HG03066 (cell line): ENCODE results near the gene DNAH10.
"Not testable (repeated sequence)": the region's sequence is repeated elsewhere in the genome, so short reads cannot be mapped to it uniquely, and the experiment has no call there.

Source experiments
- ATAC-seq: cut with Tn5 transposase; IDR thresholded peaks from one replicate; pipeline ENCODE4 v1.9.1; 2021; ENCODE audit warnings: low read depth; ENCODE audit not compliant: unreplicated experiment

Gene DNAH10

DNA sequence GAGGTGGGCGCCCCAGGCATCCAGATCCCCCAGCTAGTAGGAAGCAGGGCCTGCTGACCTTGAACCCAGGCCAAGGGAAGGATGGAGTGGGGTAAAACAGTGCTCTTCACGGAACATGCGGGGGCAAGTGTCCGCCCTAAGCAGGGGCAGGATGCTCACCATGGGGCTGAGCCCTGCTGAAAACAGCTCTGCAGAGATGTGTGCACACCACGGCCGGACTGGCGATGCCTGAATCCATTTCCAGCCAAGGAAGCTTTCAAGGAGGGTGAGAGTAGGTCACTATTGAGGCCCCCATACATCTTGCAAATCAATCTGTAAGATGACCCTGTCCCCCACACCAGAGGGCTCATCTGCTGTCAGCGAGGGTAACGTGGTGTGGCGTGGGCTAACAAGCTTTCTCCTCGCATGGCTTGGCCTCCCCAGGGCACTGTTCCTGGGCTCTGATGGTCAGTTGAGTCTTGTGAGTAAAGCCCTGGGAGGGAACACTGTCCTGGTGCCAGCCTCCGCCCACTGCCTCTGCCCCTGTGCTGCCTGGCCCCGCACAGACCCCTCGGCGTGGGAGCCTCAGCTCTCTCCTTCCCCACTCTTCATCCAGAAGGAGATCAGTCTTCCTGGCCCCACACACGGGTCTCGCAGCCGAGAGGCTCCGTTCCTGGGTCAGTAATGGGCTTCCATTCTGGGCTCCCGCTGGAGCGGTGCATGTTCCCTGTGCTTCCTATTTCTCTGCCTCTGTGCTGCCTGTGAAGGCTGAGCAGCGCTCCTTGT lies 141.4 kb downstream of the DNAH10 start:
- ATAC-seq = no peak

DNA sequence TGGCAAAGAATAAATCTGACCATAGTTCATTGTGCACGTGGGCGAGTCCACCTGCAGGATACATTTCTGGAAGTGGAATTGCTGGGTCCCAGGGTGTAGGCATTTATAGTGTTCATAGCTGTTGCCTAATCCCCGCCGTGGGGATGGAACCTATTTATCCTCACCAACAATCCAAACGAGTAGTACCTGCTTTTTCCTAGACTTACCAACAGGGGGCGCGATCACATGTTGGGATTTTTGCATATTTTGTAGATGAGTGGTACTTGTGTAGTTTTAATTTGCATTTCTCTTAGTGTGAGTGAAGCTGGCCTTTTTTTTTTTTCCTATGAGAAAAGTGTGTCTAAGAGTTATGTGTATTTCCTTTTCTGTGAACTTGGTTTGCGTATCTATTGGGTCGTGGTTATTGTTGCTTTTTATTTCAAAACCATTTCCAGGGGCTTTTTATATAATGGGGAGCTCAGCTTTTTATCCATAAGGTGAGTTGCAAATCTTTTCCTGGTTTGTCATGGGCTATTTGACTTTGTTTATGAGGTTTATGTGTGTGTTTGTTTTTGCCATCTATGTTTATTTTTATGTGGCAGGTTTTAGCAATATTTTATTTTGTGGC lies 143.3 kb downstream of the DNAH10 start:
- no peak for ATAC-seq

DNA sequence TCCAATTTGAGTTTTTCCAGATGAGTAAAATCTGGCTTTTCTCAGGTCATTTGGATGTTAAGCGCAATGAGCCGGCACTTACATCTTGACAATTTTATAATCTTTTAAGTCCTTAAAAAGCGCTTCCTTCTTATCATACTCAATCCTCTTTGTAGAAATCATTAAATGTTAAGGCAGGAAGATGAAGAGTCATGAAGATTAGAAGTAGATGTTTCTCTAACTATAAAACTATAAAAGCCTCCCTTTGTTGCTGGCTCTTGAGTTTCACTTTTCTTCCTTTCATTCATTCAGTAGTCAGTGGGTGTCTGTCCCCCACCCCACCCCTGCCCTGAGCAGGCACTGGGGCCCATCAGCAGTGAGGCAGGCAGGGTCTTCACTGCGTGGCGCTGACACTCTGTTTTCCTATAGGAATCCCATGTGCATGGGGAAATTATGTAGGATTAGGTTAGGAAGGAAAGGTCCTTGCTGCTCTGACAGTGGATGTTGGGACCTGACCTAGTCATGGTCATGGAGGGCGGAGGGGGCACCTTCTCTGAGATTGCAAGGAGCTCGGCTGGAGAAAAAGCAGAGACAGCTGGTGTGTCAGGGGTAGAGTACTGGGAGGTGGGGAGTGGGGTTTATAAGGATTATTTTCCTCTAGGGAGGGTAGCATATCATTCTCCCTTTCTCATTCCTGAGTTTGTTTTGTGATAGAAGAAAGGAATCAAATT lies 144.8 kb downstream of the DNAH10 start:
- no peak for ATAC-seq

DNA sequence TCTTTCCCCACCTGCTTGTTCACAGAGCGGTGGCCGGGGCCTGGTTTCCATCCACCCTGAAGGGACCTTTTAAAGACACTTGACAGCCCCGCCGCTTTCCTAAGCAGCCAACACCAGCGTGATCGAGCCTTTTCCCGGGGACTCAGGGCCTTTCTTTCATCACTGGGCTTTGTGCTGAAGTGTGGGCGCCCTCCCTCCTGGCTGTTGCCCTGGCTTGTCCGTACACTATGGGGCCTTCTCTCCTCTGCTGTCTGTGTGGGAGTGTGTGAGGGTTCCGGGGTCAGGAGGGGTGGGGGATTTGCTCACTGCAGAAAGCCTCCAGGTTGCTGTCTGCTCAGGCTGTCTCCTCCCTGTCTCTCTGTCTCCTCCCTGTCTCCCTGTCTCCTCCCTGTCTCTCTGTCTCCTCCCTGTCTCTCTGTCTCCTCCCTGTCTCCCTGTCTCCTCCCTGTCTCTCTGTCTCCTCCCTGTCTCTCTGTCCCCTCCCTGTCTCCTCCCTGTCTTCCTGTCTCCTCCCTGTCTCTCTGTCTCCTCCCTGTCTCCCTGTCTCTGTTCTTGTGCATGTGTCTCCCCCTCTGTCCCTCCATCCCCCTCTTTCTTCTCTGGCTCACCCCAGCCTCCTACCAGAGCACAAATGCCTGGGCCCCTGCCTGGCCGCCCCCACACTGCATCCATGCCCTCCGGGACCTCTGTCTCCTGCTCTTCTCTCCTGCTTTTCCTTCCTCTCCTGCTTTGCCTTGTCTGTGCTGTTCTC lies 145.8 kb downstream of the DNAH10 start:
- no peak for ATAC-seq

DNA sequence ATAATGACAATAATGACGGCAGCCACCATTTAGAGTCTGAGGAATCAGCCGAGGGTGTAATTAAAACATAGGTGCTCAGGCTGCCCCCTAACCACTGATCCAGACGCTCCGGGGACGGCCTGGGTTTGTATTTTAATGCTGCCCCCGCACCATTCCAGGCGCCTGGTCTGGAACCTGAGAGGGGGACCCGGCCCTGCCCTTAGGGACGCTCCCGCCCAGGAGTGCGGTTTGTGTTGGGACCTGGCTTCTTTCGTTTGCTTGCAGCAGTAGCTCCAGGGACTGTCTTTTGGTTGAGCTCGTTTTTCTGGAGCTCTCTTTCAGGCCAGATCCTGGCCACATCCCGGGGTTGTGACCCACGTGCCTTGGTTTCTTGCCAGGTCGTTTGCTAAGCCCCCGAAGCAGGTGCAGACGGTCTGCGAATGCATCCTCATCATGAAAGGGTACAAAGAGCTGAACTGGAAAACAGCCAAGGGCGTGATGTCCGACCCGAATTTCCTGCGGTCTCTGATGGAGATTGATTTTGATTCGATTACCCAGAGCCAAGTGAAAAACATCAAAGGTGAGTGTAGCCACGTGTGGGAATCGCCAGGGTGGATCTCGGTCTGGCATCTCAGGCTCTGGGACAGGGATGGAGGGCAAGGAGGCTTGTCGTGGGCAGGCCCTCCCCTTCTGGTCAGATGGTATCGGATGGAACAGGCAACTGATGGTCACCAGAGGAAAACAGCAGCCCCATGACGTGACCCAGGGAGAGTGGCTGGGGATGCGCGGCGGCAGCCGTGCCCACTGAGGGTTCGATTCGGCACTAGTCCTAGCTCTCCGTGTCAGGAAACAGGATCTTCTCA lies 147.0 kb downstream of the DNAH10 start:
- no peak for ATAC-seq

DNA sequence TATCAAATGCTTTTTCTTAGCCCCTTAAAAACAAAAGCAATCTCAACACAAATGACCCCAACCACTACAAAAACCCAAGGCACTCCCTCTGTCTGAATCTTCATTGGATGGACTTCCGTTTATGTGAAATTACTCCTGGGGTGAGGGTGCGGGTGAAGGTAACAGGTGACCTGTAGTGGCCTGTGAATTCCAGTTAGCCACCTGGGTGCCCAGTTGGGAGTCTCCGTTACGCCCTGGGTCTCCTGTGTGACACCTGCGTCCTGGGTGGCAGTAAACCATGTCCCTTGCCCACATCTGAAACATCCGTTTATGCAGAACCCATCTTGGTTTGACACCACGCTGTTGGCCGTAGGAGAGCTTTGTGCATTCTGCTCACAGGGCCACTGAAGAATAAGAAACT lies 148.0 kb downstream of the DNAH10 start:
- no peak for ATAC-seq

DNA sequence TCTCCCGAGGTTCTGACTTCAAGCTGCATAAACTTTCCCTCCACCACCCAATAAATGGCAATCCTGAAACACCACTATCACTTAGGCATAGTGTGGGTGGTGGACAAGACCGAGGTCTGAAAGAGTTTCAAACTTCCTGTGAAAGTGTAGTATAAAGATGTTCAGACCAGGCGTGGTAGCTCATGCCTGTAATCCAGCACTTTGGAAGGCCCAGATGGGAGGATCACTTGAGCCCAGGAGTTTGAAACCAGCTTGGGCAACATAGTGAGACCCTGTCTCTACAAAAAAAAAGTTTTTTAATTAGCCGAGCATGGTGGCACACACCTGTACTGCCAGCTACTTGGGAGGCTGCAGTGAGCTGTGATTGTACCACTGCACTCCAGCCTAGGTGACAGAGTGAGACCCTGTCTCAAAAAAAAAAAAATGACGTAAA lies 148.7 kb downstream of the DNAH10 start:
- ATAC-seq = no peak

DNA sequence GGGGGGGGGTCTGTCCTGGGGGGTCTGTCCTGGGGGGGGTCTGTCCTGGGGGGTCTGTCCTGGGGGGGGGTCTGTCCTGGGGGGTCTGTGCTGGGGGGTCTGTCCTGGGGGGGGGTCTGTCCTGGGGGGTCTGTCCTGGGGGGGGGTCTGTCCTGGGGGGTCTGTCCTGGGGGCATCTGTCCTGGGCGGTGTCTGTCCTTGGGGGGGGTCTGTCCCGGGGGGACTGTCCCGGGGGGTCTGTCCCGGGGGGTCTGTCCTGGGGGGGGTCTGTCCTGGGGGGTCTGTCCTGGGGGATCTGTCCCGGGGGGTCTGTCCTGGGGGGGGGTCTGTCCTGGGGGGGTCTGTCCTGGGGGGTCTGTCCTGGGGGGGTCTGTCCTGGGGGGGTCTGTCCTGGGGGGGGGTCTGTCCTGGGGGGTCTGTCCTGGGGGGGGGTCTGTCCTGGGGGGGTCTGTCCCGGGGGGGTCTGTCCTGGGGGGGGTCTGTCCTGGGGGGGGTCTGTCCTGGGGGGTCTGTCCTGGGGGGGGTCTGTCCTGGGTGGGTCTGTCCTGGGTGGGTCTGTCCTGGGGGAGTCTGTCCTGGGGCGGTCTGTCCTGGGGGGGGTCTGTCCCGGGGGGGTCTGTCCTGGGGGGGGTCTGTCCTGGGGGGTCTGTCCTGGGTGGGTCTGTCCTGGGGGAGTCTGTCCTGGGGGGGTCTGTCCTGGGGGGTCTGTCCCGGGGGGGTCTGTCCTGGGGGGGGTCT lies 149.7 kb downstream of the DNAH10 start:
- ATAC-seq = not testable (repeated sequence)

DNA sequence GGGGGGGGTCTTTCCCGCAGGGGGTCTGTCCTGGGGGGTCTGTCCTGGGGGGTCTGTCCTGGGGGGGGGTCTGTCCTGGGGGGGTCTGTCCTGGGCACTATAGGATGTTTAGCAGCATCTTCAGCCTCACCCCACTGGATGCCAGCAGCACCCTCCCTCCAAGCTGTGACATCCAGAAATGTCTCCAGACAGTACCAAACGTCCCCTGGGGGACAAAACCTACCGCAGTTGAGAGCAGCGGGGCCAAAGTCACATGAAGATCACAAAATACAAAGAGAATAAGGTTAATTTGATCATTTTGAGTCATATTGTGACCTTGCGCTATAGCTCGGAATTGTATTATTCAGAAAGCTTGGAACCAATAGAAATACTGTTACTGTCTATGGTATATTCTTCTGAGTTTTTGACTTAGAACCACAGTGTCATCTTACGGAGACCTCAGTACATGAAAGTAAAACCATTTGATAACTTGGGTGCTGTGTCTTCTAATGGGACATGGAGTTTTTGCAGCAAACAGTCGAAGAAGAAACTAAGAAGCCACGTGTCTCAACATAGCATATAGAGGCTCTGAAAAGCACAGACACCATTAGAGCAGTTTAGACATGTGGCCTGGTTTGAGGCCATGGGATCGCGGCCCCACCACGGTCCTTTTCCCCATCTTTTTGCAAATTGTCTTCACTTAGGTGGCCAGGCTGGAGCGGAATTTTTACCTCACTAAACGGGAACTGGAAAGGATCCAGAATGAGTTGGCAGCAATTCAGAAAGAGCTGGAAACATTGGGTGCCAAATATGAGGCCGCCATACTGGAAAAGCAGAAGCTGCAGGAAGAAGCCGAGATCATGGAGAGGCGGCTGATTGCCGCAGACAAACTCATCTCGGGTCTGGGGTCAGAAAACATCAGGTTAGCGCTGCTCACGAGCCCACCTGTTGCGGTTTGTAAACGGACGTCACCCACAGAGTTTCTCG lies 150.6 kb downstream of the DNAH10 start:
- no peak for ATAC-seq

DNA sequence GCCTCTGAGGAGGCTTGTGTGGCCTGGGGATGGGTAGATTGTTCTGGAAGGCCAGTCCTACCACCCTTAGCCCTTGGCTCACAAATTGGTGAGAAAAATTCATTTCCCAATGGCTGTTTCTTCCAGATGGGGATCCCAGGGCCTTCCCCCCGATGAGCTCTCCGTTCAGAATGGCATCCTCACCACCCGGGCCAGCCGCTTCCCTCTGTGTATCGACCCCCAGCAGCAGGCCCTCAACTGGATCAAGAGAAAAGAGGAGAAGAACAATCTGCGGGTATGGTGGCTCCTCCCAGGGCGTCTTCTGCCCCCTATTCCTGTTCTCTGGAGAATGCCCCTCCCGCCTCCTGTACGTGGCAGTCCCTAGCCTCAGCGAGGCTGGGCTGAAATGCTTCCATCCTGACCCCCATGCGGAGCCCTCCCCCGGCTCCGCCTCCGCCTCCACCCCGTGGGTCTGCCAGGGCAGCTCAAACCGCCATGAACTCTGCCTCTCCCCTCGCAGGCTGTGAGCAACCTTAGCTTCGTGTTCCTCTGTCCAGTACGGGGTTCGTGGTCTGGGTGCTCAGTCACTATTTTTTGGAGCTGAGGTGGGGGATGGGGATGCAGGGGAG lies 152.7 kb downstream of the DNAH10 start:
- ATAC-seq = no peak

DNA sequence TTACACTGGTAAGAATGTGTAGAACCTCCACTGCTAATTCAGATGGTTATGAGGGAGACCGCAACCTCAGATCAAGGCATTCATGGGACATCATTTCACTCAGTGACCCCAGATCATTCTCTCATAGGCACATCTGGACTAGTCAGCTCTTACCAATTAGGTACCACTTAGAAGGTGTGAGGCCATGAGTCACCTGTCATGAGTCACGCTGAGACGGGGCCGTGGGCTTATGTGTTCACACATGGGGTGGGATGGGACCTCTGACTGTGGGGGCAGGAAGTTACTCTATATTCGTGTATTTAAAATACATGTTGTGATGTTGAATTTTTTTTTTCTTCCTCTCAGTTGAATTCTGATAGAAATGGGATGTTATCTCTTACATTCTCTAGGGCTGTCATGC lies 154.6 kb downstream of the DNAH10 start:
- ATAC-seq = no peak

DNA sequence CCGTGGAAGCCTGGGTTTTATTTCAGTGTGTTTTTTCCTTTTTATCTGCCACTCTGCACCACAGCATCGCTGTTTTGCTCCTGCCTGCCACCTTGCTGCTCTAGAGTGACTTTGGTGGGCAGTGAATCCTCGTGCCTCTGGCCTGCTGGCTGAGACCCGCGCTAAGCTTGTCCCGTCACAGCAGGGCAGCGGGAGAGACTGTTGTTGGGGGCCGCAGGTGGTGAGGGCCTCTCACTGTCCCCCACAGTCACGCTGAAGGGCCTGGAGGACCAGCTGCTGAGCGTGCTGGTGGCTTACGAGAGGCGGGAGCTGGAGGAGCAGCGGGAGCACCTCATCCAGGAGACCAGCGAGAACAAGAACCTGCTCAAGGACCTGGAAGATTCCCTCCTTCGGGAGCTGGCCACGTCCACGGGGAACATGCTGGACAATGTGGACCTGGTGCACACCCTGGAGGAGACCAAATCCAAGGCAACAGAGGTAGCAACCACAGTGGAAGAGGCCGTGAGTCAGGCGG lies 155.3 kb downstream of the DNAH10 start:
- no peak for ATAC-seq

DNA sequence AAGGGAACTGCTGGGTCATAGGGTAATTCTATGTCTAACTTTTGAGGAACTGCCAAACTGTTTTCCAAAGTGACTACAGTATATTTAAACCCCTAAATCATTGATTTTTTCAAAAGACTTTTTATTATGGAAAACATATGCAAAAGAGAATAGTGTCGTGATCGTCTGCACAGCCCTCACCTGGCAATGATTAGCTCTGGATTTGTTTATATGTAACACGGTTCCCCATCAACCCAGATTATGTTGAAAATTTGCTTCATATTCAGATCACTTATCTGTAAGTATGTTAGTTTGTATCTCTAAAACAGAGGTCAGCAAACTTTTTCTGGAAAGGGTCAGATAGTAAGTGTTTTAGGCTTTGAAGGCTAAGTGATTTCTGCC lies 157.9 kb downstream of the DNAH10 start:
- no peak for ATAC-seq

DNA sequence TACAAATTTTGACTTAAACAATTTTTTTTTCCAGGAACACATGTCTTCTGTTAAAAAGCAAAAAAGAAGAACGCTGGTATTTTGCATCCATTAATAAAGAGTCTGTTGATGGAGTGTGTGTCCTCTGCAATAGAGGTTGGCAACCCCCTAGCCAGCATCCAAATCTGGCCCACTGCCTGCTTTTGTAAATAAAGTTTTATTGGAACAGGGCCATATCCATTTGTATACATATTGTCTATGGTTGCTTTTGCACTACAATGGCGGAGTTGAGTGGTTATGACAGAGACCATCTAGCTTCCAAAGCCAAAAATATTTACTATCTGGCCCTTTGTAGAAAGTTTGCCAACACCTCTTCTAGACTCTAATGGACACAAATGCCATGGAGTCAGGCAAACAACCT lies 160.9 kb downstream of the DNAH10 start:
- ATAC-seq = no peak

DNA sequence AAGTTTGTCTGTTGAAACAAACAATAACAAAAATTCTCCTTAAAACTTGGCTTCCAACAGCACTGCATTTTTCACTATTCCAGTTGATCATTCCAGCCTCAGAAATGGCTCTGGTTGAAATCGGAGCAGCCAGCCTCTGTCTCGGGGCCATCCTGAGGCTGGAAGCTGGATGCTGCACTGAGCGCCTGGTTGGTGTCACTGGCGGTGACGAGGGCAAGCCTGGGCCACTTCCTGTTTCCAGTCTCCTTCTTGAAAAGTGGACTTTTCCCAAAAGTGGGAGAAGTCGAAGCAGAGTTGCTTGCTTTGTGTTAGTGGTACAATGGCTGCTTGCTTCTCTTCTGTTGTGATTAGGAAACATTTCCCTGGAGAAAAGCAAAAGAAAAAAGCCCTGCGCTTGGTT lies 161.8 kb downstream of the DNAH10 start:
- ATAC-seq = no peak

DNA sequence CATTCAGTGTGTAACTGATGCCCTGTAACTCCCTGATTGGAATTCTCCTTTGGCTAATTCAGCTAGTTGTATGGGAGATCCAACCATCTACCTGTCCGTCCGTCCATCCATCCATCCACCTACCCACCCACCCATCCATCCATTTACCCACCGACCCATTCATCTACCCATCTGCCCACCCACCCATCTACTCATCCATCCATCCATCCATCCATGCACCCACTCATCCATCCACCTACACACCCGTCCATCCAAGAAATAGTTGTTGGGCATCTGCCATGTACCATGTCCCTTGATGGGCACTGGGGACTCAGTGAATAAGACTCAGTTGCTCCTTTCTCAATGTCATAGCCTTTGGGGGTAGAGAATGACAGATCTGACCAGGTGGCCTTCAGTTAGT lies 162.4 kb downstream of the DNAH10 start:
- ATAC-seq = no peak

DNA sequence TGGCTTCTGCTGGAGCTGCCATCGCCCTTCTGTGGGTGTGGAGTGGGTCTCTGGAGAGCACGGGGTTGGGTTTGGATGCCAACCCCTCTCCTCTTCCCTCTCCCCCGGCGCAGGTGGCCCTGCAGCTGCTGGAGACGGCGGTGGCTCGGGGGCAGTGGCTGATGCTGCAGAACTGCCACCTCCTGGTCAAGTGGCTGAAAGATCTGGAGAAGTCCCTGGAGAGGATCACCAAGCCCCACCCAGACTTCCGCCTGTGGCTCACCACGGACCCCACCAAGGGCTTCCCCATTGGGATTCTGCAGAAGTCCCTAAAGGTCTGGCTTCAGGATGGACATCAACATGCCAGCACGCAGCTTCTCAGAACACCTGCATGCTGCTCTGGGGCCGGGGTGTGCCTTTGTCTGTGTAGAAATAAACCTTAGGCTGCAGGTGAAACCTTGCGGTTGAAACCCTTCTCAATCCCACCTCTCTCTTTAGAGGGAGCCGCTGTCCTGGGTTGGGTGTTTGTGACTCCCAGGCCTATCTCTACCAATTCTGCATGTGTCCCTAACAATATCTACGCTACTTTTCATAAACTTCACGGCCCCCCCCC lies 166.3 kb downstream of the DNAH10 start:
- no peak for ATAC-seq
